Spleen (tissue), 11 donors: ENCODE data around the gene FRAS1. TPM values are rescaled to one million over a fixed set of nuclear protein-coding genes. Genes with fewer than 3 reads are reported as not detected.

Experiments
- DNase-seq: peaks from one replicate; pipeline ENCODE4 v3.0.0-alpha.2; 2020
- H3K27ac ChIP-seq, 8 donors: fragments of 200-600 bp; sonication (generic) in 7 of 8; 1 replicate in 4 of 8; 2 replicates in 4 of 8; pipeline versions ENCODE4 v1.5.0 to v1.8.0; 2016 to 2021; ENCODE audit warnings: inconsistent platforms in 4 of 8, mild to moderate bottlenecking in 4 of 8, moderate library complexity in 1 of 8
- H3K27me3 ChIP-seq, 7 donors: fragments of 200-600 bp; sonication (generic) in 6 of 7; replicated peaks in 1 of 7; 1 replicate in 4 of 7; 2 replicates in 3 of 7; pipeline versions ENCODE4 v1.5.0 to v1.8.0; 2016 to 2021; ENCODE audit warnings: inconsistent platforms in 3 of 7, mild to moderate bottlenecking in 1 of 7
- H3K36me3 ChIP-seq, 6 donors: fragments of 200-600 bp; sonication (generic) in 5 of 6; 1 replicate in 4 of 6; 2 replicates in 2 of 6; pipeline versions ENCODE4 v1.5.0 to v1.8.0; 2016 to 2021; ENCODE audit warnings: inconsistent platforms in 2 of 6
- H3K4me1 ChIP-seq, 6 donors: fragments of 200-600 bp; sonication (generic) in 5 of 6; 1 replicate in 3 of 6; 2 replicates in 3 of 6; pipeline versions ENCODE4 v1.5.0 to v1.8.0; 2016 to 2021; ENCODE audit warnings: inconsistent platforms in 3 of 6
- H3K4me3 ChIP-seq, 8 donors: fragments of 200-600 bp; sonication (generic) in 7 of 8; 1 replicate in 4 of 8; 2 replicates in 4 of 8; pipeline versions ENCODE4 v1.5.0 to v1.8.0; 2016 to 2021; ENCODE audit warnings: inconsistent platforms in 4 of 8, mild to moderate bottlenecking in 4 of 8, moderate library complexity in 2 of 8
- H3K9me3 ChIP-seq, 8 donors: fragments of 200-600 bp; sonication (generic) in 7 of 8; 1 replicate in 4 of 8; 2 replicates in 4 of 8; pipeline versions ENCODE4 v1.5.0 to v1.8.0; 2016 to 2021; ENCODE audit warnings: inconsistent platforms in 4 of 8
- POLR2A ChIP-seq, 3 donors: fragments of 450-650 bp; IDR thresholded peaks; one replicate each; pipeline ENCODE4 v1.5.1; 2017; ENCODE audit warnings: antibody characterized with exemption in 3 of 3, mild to moderate bottlenecking in 1 of 3
- POLR2AphosphoS5 ChIP-seq, 3 donors: sonication (generic); formaldehyde crosslinking; IDR thresholded peaks; one replicate each; pipeline ENCODE4 v1.5.1; 2017; ENCODE audit warnings: antibody characterized with exemption in 3 of 3
- WGBS, 5 donors: extraction: QIAGEN DNeasy Blood & Tissue Kit in 3 of 5; methylation state at CpG; one replicate each; pipeline versions ENCODE4 v1.1.5 to v1.1.7; 2013 to 2018; 5-methylcytosine and 5-hydroxymethylcytosine counted together
- intact Hi-C: fragments of 100-400 bp; cut with DNase I; formaldehyde crosslinking; loops from one replicate; pipeline ENCODE4 v1.15.0; 2023; ENCODE audit warnings: low total_unique reads
- polyA plus RNA-seq, 3 donors: library from polyadenylated mRNA; stranded (reverse); fragments of 200-250 nt; gene quantifications; one replicate each; pipeline ENCODE4 v1.2.1, GENCODE V29; 2013
- total RNA-seq, 7 donors: library from RNA; depleted of rRNA in 3 of 7; stranded (reverse); fragments of >200 nt in 3 of 7; fragmentation: NEBNext Ultra II Directional in 4 of 7; extraction: Animal tissue kit (Norgen Biotek cat#: 25700) in 4 of 7; gene quantifications; one replicate each; pipeline versions ENCODE4 v1.1.0 to v1.2.1, GENCODE V29; 2016 to 2021
- TF ChIP-seq, protein P1 (sequence below), 11 experiments: fragments of 200-600 bp in 7 of 11; fragments of 450-650 bp in 4 of 11; sonication (generic) in 4 of 11; IDR thresholded peaks in 8 of 11; conservative IDR thresholded peaks in 3 of 11; 1 replicate in 7 of 11; 2 replicates in 4 of 11; pipeline versions ENCODE4 v1.4.0 to v1.8.0; 2016 to 2021; ENCODE audit warnings: antibody characterized with exemption in 11 of 11, inconsistent platforms in 4 of 11, mild to moderate bottlenecking in 1 of 11
- donor health status: healthy with polysubstance abuse.
- donor health status: DM: no; HTN: no; CAD: no; lungs with moderate emphysema.
- donor health status: DM: no; HTN: no; CAD: no.
- donor health status: Bipolar disorder and iron deficiency.
- donor health status: healthy.
- donor health status: DM: no; HTN: no; CAD: no.
- donor health status: DM: yes; HTN: yes; CAD: no.

FRAS1 gene
- total and polyA plus RNA-seq, 10 donors, result 0.10 to 3.0 (median 1.3) TPM

- H3K27ac ChIP-seq, result no peak overlapping the region
- intact Hi-C loops, result no loop called here
- WGBS, 5 donors, result 87 to 100% (median 99%) methylated on average over 2 of the region's 2 CpGs
- no peaks in the 10 kb centered on the region for H3K27me3 ChIP-seq
- H3K4me1 ChIP-seq, result no peaks in the 10 kb centered on the region
- DNase-seq, result no peak
- H3K9me3 ChIP-seq, result peaks cover 0 to 40% (median 28%) of the 10 kb centered on the region in 8 donors
- no peaks in the 10 kb centered on the region for H3K36me3 ChIP-seq
- TF ChIP-seq POLR2AphosphoS5 (IDR thresholded peaks at IDR 0.05), result no peak
- TF ChIP-seq, protein P1, sequence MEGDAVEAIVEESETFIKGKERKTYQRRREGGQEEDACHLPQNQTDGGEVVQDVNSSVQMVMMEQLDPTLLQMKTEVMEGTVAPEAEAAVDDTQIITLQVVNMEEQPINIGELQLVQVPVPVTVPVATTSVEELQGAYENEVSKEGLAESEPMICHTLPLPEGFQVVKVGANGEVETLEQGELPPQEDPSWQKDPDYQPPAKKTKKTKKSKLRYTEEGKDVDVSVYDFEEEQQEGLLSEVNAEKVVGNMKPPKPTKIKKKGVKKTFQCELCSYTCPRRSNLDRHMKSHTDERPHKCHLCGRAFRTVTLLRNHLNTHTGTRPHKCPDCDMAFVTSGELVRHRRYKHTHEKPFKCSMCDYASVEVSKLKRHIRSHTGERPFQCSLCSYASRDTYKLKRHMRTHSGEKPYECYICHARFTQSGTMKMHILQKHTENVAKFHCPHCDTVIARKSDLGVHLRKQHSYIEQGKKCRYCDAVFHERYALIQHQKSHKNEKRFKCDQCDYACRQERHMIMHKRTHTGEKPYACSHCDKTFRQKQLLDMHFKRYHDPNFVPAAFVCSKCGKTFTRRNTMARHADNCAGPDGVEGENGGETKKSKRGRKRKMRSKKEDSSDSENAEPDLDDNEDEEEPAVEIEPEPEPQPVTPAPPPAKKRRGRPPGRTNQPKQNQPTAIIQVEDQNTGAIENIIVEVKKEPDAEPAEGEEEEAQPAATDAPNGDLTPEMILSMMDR (IDR thresholded peaks at IDR 0.05 in 8 of 11, conservative IDR thresholded peaks at IDR 0.05 in 3 of 11), result no peak
- TF ChIP-seq POLR2A (IDR thresholded peaks at IDR 0.05), result no peak
- no peak overlapping the region for H3K4me3 ChIP-seq
Observed at GRCh38 chr4:78397292-78397630, 340.1 kb downstream of the FRAS1 start.

- 88 to 97% (median 90%) methylated on average over 5 of the region's 5 CpGs for WGBS, 5 donors
- no peak for DNase-seq
Observed at GRCh38 chr4:78409612-78410202, 352.6 kb downstream of the FRAS1 start.

DNA sequence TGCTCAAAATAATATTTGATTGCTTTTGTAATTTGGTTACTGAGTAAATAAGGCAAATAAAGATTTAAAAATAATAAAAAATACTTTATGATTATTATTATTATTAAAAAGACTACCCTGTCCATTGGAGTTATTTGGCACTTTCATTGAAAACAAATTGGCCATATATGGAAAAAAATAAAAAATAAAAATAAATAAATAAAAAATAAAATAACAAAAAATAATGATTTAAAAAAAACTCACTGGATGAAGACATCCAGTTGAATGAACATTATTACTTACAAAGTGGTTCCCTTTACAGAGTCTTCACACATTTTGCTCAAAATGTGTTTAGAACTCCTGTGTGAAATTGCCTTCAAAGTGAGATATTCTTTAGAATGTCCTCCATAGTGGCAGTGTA lies 353.1 kb downstream of the FRAS1 start:
- DNase-seq, result no peak
- TF ChIP-seq, protein P1 (IDR thresholded peaks at IDR 0.05 in 8 of 11, conservative IDR thresholded peaks at IDR 0.05 in 3 of 11), result no peak
- no peak for TF ChIP-seq POLR2AphosphoS5 (IDR thresholded peaks at IDR 0.05)
- no peak for TF ChIP-seq POLR2A (IDR thresholded peaks at IDR 0.05)
- no peaks in the 10 kb centered on the region for H3K36me3 ChIP-seq
- H3K27me3 ChIP-seq, result no peaks in the 10 kb centered on the region
- no peaks in the 10 kb centered on the region for H3K9me3 ChIP-seq
- no peak overlapping the region for H3K4me3 ChIP-seq
- H3K4me1 ChIP-seq, result peaks cover 0 to 5% (median 0%) of the 10 kb centered on the region in 6 donors
- intact Hi-C loops, result no loop called here
- H3K27ac ChIP-seq, result no peak overlapping the region

More at GRCh38 chr4:78409612-78410202, 352.6 kb downstream of the FRAS1 start:
- intact Hi-C loops, result no loop called here
- H3K4me1 ChIP-seq, result peaks cover 0 to 5% (median 0%) of the 10 kb centered on the region in 6 donors
- H3K36me3 ChIP-seq, result no peaks in the 10 kb centered on the region
- H3K4me3 ChIP-seq, result no peak overlapping the region
- H3K27ac ChIP-seq, result no peak overlapping the region
- no peaks in the 10 kb centered on the region for H3K27me3 ChIP-seq
- TF ChIP-seq POLR2A (IDR thresholded peaks at IDR 0.05) (no peak), POLR2AphosphoS5 (IDR thresholded peaks at IDR 0.05) (no peak)
- TF ChIP-seq, protein P1 (IDR thresholded peaks at IDR 0.05 in 8 of 11, conservative IDR thresholded peaks at IDR 0.05 in 3 of 11), result no peak
- no peaks in the 10 kb centered on the region for H3K9me3 ChIP-seq

DNA sequence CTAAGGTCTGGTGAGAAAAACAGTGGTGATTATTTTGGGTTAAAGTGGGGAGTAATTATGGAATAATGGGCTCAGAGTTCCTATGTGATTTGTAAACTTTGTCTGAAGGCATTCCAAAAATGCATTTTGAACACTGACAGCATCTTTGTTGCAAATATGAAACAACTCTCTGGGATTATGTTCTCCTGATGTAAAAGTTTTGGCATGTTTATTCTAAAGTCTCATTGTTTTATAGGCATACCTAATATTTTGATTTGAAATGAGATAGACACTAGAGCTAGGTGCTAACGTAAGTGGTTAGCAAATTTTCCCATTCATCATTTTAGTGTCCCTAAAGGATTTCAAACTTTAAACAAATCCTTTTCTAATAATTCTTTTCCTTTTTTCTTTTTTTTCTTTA lies 353.6 kb downstream of the FRAS1 start:
- peaks cover 0 to 5% (median 0%) of the 10 kb centered on the region in 6 donors for H3K4me1 ChIP-seq
- no peaks in the 10 kb centered on the region for H3K9me3 ChIP-seq
- no peak for TF ChIP-seq POLR2AphosphoS5 (IDR thresholded peaks at IDR 0.05)
- TF ChIP-seq, protein P1 (IDR thresholded peaks at IDR 0.05 in 8 of 11, conservative IDR thresholded peaks at IDR 0.05 in 3 of 11), result no peak
- no peak for TF ChIP-seq POLR2A (IDR thresholded peaks at IDR 0.05)
- no peaks in the 10 kb centered on the region for H3K27me3 ChIP-seq
- no peak overlapping the region for H3K4me3 ChIP-seq
- no peak overlapping the region for H3K27ac ChIP-seq
- no peaks in the 10 kb centered on the region for H3K36me3 ChIP-seq
- intact Hi-C loops, result no loop called here
- 70 to 90% (median 86%) methylated on average over 1 of the region's 1 CpG for WGBS, 5 donors
- DNase-seq, result no peak
